Muscle layer of duodenum (tissue), 2 donors: ENCODE data around the gene C5orf58.

Experiments used
- H3K27ac ChIP-seq: one replicate; pipeline ENCODE4 v1.7.0; 2013; ENCODE audit warnings: mild to moderate bottlenecking, low read length
- H3K27me3 ChIP-seq: one replicate; pipeline ENCODE4 v1.7.0; 2013; ENCODE audit warnings: low read depth, mild to moderate bottlenecking, control low read depth, low read length
- H3K36me3 ChIP-seq, 2 donors: one replicate each; pipeline ENCODE4 v1.7.0; 2013; ENCODE audit warnings: low read length in 2 of 2, control low read depth in 1 of 2, mild to moderate bottlenecking in 1 of 2; ENCODE audit not compliant: insufficient read depth in 2 of 2, control insufficient read depth in 1 of 2
- H3K4me1 ChIP-seq, 2 donors: one replicate each; pipeline ENCODE4 v1.7.0; 2013; ENCODE audit warnings: low read length in 2 of 2, mild to moderate bottlenecking in 2 of 2, control low read depth in 1 of 2, moderate library complexity in 1 of 2; ENCODE audit not compliant: insufficient read depth in 2 of 2, control insufficient read depth in 1 of 2
- H3K4me3 ChIP-seq, 2 donors: one replicate each; pipeline ENCODE4 v1.7.0; 2013; ENCODE audit warnings: low read length in 2 of 2, low read depth in 1 of 2, mild to moderate bottlenecking in 1 of 2
- H3K9me3 ChIP-seq, 2 donors: one replicate each; pipeline ENCODE4 v1.7.0; 2013; ENCODE audit warnings: low read length in 2 of 2, control low read depth in 1 of 2, mild to moderate bottlenecking in 1 of 2; ENCODE audit not compliant: control insufficient read depth in 1 of 2
- donor health status: healthy.

The C5orf58 gene

DNA sequence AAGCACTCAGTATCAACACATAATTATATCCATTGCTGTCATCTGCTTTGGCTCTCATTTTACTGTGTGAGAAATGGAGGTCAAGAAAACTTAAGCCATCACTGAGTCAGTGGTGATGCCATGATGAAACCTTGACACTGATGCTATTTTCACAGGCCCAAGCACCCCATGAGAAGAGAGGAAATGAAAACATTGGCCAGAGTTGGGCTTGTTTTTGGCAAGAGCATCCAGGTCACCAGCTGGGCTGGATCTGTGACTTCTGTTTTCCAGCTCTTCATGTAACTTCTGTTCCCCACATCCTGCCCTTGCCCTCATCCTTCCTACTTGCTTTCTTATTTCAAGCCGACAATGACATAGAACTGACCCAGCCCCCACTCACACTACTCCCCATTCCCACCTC is 54.7 kb downstream of the C5orf58 start:
- Histone ChIP-seq H3K36me3 (no peaks in the 10 kb centered on the region), H3K4me1 (peaks cover 10 to 19% of the 10 kb centered on the region in 2 donors), H3K9me3 (peaks cover 0 to 2% of the 10 kb centered on the region in 2 donors), H3K27me3 (no peaks in the 10 kb centered on the region), H3K4me3 (no peak overlapping the region), H3K27ac (no peak overlapping the region)

DNA sequence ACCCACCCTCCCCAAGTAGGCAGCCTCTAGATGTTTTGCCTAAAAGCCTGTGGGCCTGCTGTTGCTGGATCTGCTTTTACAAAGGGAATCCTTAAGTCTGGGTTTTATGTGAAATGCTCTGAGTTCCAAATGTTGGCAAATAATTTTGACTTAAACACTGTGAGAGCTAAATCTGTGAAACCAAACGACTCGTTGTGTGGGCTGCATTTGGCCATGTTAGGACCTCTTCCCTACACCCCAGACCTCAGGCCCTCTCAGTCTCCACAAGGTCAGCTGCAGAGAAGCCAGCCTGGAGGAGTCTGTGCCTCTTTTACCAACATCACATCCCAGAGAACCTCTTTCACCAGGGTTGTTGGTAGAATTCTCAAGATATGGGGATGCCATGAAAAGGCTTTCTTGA is 55.4 kb downstream of the C5orf58 start:
- Histone ChIP-seq H3K27me3 (no peaks in the 10 kb centered on the region), H3K27ac (peak overlapping the region; percentile 21), H3K4me3 (no peak overlapping the region), H3K36me3 (no peaks in the 10 kb centered on the region), H3K9me3 (peaks cover 0 to 2% of the 10 kb centered on the region in 2 donors), H3K4me1 (peaks cover 10 to 19% of the 10 kb centered on the region in 2 donors)

DNA sequence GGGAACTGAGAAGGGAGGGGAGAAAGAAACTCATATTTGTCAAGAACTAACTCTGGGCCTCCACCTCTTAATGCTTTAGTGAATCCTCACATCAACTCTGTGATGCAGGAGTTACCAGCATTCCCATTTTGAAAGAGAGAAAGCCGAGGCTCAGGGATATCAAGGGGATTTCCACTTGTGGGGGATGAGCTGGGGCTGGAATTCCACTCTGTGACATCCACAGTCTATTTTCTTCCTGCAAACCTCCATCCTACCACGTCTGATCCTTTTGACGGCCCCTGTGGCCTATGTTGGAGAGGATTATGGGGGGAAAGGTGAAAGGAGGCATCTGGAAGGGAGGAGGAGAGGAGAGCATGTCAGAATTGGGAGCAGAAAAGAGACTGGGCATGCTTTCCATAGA is 55.8 kb downstream of the C5orf58 start:
- Histone ChIP-seq H3K27me3 (no peaks in the 10 kb centered on the region), H3K27ac (peak overlapping the region; percentile 21), H3K36me3 (no peaks in the 10 kb centered on the region), H3K9me3 (peaks cover 0 to 2% of the 10 kb centered on the region in 2 donors), H3K4me3 (no peak overlapping the region), H3K4me1 (peaks cover 10 to 19% of the 10 kb centered on the region in 2 donors)

DNA sequence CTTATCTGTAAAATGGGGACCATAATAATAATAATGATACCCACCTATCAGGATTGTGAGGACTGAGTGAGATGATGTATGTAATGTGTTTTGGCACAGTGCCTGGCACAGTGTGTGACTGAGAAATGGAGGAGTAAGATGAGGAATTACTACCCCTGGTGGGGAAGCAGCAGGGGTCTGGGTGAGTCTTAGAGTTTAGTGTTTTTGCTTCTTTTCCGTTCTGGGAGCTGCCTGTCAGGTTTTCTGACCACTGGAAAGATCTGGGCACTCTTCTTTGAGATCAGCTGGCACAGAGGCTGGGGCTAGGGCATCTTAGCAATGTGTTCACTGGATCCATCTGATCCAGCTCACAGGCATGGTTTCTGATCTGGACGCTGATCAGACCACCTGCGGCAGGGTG is 56.3 kb downstream of the C5orf58 start:
- Histone ChIP-seq H3K9me3 (peaks cover 0 to under 1% of the 10 kb centered on the region in 2 donors), H3K27ac (peak overlapping the region; percentile 4), H3K4me3 (no peak overlapping the region), H3K4me1 (peaks cover 10 to 19% of the 10 kb centered on the region in 2 donors), H3K36me3 (no peaks in the 10 kb centered on the region), H3K27me3 (no peaks in the 10 kb centered on the region)

DNA sequence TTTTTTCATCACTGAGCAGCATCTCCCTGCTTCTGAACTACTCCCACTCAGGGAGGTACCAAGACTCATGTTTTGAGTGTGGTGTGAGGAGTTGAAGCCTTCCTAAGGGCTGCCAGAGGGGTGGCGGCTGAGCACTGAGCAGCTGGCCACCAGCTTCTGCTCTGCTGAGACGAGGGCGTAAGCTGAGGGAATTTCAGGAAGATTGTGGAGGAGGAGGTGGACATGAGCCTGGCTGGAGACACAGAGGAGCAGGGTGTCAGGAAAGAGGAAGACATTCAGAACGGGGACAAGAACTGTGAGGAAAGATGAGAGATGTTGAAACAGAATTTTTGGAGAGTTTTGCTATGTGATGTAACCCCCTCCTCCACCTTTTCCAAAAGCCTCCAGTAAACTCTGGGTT is 57.0 kb downstream of the C5orf58 start:
- H3K9me3 ChIP-seq = no peaks in the 10 kb centered on the region

DNA sequence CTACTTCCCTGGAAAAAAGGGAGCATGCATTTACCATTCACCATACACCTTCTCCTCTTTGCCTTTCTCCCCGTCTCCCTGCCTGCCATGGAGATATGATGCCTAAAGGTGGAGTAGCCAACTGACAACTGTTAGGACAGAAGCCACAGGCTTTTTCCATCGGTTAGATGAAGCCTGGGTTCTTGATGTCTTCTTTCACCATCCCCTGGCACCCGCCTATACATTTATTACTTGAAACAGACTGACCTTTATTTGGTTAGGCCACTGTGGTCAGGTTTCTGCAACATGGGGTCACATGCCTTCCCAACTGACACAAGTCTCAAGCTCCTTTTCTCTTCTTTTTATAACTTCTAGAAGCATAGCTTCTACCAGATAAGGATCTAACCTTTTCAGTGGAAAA is 57.7 kb downstream of the C5orf58 start:
- Histone ChIP-seq H3K9me3 (no peaks in the 10 kb centered on the region), H3K27ac (no peak overlapping the region), H3K4me3 (no peak overlapping the region), H3K36me3 (no peaks in the 10 kb centered on the region), H3K27me3 (no peaks in the 10 kb centered on the region), H3K4me1 (peaks cover 10 to 19% of the 10 kb centered on the region in 2 donors)

More for the DNA sequence above, 57.0 kb downstream of the C5orf58 start:
- Histone ChIP-seq H3K27me3 (no peaks in the 10 kb centered on the region), H3K4me1 (peaks cover 10 to 19% of the 10 kb centered on the region in 2 donors), H3K4me3 (no peak overlapping the region), H3K27ac (no peak overlapping the region), H3K36me3 (no peaks in the 10 kb centered on the region)

DNA sequence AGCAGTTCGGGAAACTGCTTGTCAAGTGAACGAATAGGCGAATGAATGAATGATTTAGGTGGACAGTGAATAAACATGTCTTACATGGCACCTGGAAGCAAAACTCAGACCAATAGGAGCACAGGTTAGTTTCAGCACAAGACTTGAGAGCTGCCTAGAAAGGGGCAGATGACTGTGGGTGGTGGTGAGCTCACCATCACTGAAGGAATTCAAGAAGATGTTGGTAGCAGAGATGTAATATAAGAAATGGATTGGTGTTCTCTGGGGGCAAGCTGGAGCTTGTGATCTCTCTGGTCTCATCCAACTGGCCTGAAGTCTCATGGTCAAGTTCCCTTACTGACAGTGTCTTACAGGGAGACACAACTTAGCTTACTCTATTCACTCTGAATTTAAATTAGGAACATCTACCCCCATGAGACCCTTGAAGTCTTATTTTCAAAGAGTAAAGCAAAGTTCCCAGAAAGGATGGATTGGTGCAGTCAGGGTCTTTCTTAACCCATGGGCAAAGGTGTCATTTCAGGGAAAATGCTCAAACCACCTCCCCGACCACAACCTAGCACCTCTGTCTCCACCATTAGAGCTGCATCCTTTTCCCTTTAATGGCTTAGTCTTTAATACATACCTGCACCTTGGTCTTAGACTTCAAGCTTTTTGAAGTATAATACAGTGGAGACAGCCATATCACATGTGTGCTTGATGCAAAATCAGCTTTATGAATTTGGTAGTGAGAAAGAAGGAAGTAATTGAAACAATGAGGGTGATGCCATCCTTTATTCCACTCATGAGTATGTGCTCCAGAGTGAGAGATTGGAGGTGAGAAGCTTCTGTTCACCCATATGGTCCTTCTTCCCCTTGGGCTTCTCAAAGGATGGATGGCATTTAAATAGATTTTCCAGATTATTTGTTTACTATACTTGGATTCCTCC is 59.7 kb downstream of the C5orf58 start:
- no peaks in the 10 kb centered on the region for H3K27me3 ChIP-seq
- H3K9me3 ChIP-seq = no peaks in the 10 kb centered on the region
- no peak overlapping the region for H3K27ac ChIP-seq
- H3K36me3 ChIP-seq = no peaks in the 10 kb centered on the region
- no peak overlapping the region for H3K4me3 ChIP-seq
- H3K4me1 ChIP-seq = peaks cover 5 to 19% of the 10 kb centered on the region in 2 donors

DNA sequence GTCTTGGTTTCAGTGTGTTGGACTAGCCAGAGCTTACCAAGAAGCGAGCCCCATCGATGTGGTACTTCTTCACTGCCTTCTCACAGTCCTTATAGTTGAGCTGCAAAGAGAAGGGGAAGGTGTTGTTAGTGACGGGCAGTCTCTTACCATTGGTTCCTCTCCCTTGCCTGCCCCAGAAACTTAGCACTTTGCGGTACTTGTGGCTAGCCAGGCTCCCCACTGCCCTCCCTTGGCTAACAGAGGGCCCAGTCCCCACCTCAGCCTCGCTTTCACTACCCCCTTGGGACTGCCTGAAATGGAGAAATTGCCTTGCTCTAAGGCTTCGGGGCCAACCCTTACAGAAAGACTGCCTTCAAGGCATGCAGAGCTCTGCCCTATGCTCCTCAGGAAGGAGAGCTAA is 60.5 kb downstream of the C5orf58 start:
- Histone ChIP-seq H3K9me3 (no peaks in the 10 kb centered on the region), H3K27ac (no peak overlapping the region), H3K4me1 (peaks cover 5 to 18% of the 10 kb centered on the region in 2 donors), H3K4me3 (no peak overlapping the region), H3K27me3 (no peaks in the 10 kb centered on the region), H3K36me3 (no peaks in the 10 kb centered on the region)

DNA sequence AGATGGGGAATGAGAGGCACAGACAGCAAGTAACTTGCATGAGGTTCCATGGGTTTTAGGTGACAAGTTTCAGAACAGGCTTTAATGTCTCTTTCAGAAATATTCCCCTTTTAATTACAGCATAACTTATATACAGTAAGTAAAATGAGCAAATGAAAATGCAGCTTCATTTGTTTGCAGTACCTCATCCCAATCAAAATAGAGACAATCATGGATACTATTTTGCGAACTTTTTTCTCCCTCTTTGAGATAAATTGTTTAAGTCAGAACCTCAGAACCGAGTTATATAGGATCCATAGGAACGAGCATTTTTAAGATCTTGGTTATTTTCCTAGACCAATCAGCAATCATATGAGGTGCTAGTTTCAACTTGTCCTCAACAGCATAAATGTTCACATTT is 61.3 kb downstream of the C5orf58 start:
- Histone ChIP-seq H3K27ac (no peak overlapping the region), H3K4me3 (no peak overlapping the region), H3K9me3 (no peaks in the 10 kb centered on the region), H3K27me3 (no peaks in the 10 kb centered on the region), H3K4me1 (peaks cover 5 to 12% of the 10 kb centered on the region in 2 donors), H3K36me3 (no peaks in the 10 kb centered on the region)

DNA sequence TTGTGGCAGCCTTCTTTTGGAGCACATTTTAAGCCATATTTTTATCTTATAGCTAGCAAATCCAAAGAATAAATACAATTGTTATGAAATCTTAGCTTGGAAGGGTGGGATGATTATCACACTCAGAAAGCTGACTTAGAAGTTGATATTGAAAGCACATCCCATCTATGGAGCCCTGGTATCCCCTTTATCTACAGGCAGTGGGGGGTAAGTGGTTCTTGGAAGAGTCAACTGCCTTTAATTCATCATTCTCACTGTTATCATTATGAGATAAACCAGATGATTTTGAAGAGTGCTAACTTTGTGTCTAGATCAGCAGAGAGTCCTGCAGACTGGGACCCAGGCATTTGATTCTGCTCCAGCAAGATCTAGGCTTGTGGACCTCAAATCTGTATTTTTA is 61.8 kb downstream of the C5orf58 start:
- H3K27ac ChIP-seq = peak overlapping the region; percentile 88
- H3K27me3 ChIP-seq = no peaks in the 10 kb centered on the region
- no peaks in the 10 kb centered on the region for H3K36me3 ChIP-seq
- H3K4me3 ChIP-seq = peak overlapping the region in 1 of 2 donors; percentile 56
- peaks cover 5 to 8% of the 10 kb centered on the region in 2 donors for H3K4me1 ChIP-seq
- no peaks in the 10 kb centered on the region for H3K9me3 ChIP-seq
